GM10266 (cell line): ENCODE measurements around the gene KRTCAP2.
"Not testable (repeated sequence)": the region's sequence is repeated elsewhere in the genome, so short reads cannot be mapped to it uniquely, and the experiment has no call there.

Experiments used
- DNase-seq: peaks from one replicate; pipeline ENCODE4 v3.0.0; 2012; ENCODE audit errors: extremely low spot score
- TF ChIP-seq, protein P1 (sequence below): IDR thresholded peaks from 2 replicates; pipeline ENCODE4 v1.5.1; 2012; ENCODE audit warnings: mild to moderate bottlenecking, low read depth; ENCODE audit not compliant: control insufficient read depth, insufficient read depth; ENCODE audit errors: missing control alignments

KRTCAP2 gene

GRCh38 chr1:155172732-155173477 is at the start of gene KRTCAP2:
Gene KRTCAP2, minus strand, starts transcription at chr1:155173304. Its CDS starts 80 bp downstream, at chr1:155173224.
- TF ChIP-seq, protein P1, sequence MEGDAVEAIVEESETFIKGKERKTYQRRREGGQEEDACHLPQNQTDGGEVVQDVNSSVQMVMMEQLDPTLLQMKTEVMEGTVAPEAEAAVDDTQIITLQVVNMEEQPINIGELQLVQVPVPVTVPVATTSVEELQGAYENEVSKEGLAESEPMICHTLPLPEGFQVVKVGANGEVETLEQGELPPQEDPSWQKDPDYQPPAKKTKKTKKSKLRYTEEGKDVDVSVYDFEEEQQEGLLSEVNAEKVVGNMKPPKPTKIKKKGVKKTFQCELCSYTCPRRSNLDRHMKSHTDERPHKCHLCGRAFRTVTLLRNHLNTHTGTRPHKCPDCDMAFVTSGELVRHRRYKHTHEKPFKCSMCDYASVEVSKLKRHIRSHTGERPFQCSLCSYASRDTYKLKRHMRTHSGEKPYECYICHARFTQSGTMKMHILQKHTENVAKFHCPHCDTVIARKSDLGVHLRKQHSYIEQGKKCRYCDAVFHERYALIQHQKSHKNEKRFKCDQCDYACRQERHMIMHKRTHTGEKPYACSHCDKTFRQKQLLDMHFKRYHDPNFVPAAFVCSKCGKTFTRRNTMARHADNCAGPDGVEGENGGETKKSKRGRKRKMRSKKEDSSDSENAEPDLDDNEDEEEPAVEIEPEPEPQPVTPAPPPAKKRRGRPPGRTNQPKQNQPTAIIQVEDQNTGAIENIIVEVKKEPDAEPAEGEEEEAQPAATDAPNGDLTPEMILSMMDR: peak; percentile 98

DNA sequence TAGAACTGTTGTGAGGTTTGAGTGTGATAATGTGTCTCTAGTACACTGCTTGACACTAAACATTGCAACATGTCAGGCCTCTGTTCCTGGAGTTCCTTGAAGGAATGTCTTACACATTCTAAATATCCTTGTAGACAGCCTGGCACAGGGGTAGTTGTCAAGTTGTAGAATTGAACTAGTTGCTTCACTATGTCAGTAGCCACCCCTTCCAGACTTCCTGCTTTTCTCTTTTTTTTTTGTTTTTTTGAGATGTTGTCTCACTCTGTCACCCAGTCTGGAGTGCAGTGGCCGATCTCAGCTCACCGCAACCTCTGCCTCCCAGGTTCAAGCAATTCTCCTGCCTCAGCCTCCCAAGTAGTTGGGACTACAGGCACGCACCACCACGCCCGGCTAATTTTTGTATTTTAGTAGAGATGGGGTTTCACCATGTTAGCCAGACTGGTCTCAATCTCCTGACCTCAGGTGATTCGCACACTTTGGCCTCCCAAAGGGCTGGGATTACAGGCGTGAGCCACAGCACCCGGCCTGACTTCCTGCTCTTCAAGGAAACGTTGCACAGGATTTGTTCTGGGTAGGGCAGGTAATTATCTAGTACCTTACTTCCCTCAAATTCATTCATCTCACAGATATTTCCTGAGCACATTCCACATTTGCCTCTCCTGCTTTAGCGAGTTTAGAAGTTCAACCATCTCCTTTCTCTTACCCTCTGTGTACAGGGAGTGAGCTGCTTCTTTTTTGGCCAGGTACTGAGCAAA is 47.3 kb upstream of the KRTCAP2 start:
- DNase-seq: not testable (repeated sequence)

More at GRCh38 chr1:155172732-155173477, at the start of gene KRTCAP2:
- DNase-seq: peak; percentile 97

GRCh38 chr1:155219592-155220031 is 46.5 kb upstream of the KRTCAP2 start:
- TF ChIP-seq, protein P1: no peak
- DNase-seq: no peak

DNA sequence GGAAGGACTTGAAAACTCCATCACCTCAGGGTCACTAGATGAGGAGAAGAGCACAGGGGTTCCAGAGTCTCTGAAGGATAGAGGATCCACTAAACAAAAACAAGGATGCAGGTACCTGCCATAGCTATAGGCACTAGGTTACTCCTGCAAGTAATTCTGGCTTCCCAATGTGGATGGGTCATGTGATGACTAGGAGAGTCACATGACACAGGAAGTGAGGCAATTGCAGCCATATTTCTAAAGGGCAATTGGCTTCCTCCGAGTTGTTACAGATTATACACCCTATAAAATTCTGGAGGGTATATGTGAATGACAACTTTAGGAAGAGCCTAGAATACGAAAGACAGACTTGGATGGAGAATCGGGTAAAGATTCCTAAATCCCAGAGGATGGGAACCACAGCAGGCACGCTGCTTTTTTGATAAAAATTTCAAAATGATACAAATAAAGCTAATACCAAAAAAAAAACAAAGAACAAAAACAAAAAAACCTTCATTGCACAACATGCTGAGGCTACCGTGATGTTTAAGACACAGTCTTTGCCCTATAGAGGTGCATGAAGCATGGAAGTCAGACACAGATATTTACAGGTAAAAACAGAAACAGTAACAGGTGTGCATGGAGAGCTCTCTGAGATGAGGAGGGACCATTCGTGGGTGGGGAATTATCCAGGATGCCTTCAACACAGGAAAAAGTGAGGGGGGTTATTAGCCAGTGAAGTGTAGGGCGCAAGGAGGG is 45.9 kb upstream of the KRTCAP2 start:
- no peak for DNase-seq
- TF ChIP-seq, protein P1: no peak

DNA sequence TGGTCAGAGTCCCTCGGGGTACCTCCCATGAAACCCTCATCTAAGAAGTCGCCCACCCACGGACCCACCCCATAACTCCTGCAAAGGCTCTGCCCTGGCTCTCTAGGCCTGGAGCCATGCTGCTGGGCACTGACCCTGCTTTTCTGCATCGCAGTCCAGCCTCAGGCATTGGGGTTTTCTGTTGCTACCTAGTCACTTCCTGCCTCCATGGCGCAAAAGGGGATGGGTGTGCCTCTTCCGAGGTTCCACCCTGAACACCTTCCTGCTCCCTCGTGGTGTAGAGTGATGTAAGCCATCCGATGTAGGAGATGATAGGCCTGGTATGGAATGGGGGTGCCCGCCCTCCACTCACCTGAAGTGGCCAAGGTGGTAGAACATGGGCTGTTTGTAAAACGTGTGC is 41.6 kb upstream of the KRTCAP2 start:
- not testable (repeated sequence) for DNase-seq

DNA sequence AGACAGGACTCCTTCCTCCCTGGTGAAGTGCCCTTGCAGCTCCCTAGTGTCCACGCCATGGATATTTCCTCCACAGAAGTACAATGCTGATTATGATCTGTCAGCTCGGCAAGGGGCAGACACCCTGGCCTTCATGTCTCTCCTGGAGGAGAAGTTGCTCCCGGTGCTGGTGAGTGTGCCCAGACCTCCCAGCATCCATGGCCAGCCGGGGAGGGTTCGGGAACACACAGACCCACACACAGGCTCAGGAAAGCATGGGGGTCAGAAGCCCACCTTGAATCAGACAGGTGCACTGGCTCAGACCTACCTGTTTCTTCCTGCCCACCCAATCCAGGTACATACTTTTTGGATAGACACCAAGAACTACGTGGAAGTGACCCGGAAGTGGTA is 38.9 kb upstream of the KRTCAP2 start:
- not testable (repeated sequence) for DNase-seq

DNA sequence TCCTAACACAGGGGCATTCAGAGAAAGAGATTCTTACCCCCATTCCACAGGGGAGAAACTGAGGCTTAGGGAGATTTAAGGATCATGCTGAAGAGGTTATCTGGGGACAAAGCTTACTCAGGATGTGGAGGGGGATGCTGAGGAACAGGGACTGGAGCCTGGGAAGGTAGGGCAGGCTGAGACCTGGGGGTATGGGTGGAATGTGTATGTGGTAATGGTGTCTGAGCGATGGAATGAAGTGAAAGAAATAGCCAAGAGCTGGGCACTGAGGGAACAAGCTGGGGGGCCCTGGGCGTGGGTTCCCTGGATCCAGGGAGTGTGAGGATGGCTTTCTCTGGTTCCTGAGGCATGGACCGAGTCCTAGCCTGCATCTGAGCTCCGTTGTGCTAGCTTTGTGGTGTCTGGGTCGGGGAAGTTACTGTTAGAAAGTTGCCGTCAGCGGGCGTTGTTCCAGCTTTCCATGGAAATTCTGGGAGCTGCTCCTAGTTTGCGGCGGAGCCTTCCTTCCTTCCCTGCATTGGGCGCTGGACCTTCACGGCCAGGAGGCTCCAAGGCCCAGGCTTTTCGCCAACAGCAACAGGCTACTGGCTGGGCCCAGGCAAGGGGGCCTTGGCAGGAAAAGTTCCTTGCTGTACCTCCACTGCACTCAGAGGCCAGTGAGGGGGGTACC is 38.4 kb upstream of the KRTCAP2 start:
- not testable (repeated sequence) for DNase-seq

- no peak for DNase-seq
- TF ChIP-seq, protein P1: no peak
These were observed 37.4 kb upstream of the KRTCAP2 start for GRCh38 chr1:155210314-155211104.
